HL-60 (cell line): ENCODE measurements around the gene CLN6.
A peak's percentile ranks its signal among the peaks of the same experiment; 100 is the strongest.

Source experiments
- DNase-seq, 2 experiments: peaks; one replicate each; pipeline ENCODE4 v3.0.0-alpha.2; 2010 to 2020; ENCODE audit warnings: low read depth in 1 of 2, low spot score in 1 of 2
- H3K27ac ChIP-seq: fragments of 250-450 bp; sonication (Bioruptor Pico); replicated peaks from 2 replicates; pipeline ENCODE4 v1.5.1; 2020; ENCODE audit warnings: mild to moderate bottlenecking, moderate library complexity
- H3K27me3 ChIP-seq: fragments of 250-450 bp; sonication (Bioruptor Pico); 2 replicates; pipeline ENCODE4 v1.5.1; 2021; ENCODE audit warnings: mild to moderate bottlenecking, moderate library complexity; ENCODE audit not compliant: insufficient read depth, poor library complexity, severe bottlenecking
- H3K4me3 ChIP-seq: replicated peaks from 2 replicates; pipeline ENCODE4 v1.5.1; 2011; ENCODE audit warnings: mild to moderate bottlenecking, control low read depth, low read length; ENCODE audit not compliant: insufficient read depth
- CTCF ChIP-seq: IDR thresholded peaks from one replicate; pipeline ENCODE4 v1.5.1; 2011; ENCODE audit warnings: low read length, control low read depth, inconsistent platforms; ENCODE audit not compliant: insufficient read depth
- GABPA ChIP-seq: IDR thresholded peaks from 2 replicates; pipeline ENCODE4 v1.6.1; 2012; ENCODE audit warnings: low read depth
- POLR2AphosphoS5 ChIP-seq: IDR thresholded peaks from 2 replicates; pipeline ENCODE4 v1.6.1; 2012; ENCODE audit warnings: low read depth
- REST ChIP-seq: IDR thresholded peaks from 2 replicates; pipeline ENCODE4 v1.6.1; 2012; ENCODE audit warnings: low read depth; ENCODE audit not compliant: insufficient replicate concordance
- SPI1 ChIP-seq: IDR thresholded peaks from 2 replicates; pipeline ENCODE4 v1.6.1; 2012; ENCODE audit warnings: low read depth, mild to moderate bottlenecking, borderline replicate concordance

Gene CLN6

GRCh38 chr15:68206711-68207151 is 22.8 kb downstream of the CLN6 start:
- no peaks in the 10 kb centered on the region for H3K27me3 ChIP-seq
- TF ChIP-seq REST (no peak), GABPA (no peak), POLR2AphosphoS5 (no peak), SPI1 (no peak), CTCF (no peak)
- H3K4me3 ChIP-seq: no peak overlapping the region
- no peak for DNase-seq
- peak overlapping the region; percentile 78 for H3K27ac ChIP-seq

GRCh38 chr15:68205954-68206539 is 23.5 kb downstream of the CLN6 start:
- DNase-seq: peak; percentile 73 to 97
- peak overlapping the region; percentile 78 for H3K27ac ChIP-seq
- H3K4me3 ChIP-seq: peak overlapping the region; percentile 37
- peak; percentile 59; the same call in 1 of the 2 replicates for TF ChIP-seq GABPA
- TF ChIP-seq REST: no peak
- TF ChIP-seq POLR2AphosphoS5: peak; percentile 57
- TF ChIP-seq SPI1: peak; percentile 71; the same call in 1 of the 2 replicates
- no peak for TF ChIP-seq CTCF
- H3K27me3 ChIP-seq: no peaks in the 10 kb centered on the region

GRCh38 chr15:68205558-68205944 is 24.0 kb downstream of the CLN6 start:
- Histone ChIP-seq H3K4me3 (peak overlapping the region; percentile 37), H3K27me3 (no peaks in the 10 kb centered on the region), H3K27ac (peak overlapping the region; percentile 78)
- TF ChIP-seq SPI1: no peak
- no peak for TF ChIP-seq CTCF
- TF ChIP-seq POLR2AphosphoS5: no peak
- TF ChIP-seq REST: no peak
- no peak for DNase-seq
